ENCODE data around the gene KCNS1.
A peak's percentile ranks its signal among the peaks of the same experiment; 100 is the strongest.
"Not testable (repeated sequence)": the region's sequence is repeated elsewhere in the genome, so short reads cannot be mapped to it uniquely, and the experiment has no call there.

Gene KCNS1

GRCh38 chr20:45100563-45101245 is at the start of gene KCNS1:
Gene KCNS1, minus strand, starts transcription at chr20:45101127. Its CDS starts 1,891 bp downstream, at chr20:45099236.
- DNase-seq = no peak

- DNase-seq = no peak
These were observed 48.1 kb upstream of the KCNS1 start for GRCh38 chr20:45149062-45149461.

- DNase-seq = no peak
These were observed 39.9 kb upstream of the KCNS1 start for GRCh38 chr20:45140836-45141235.

- not testable (repeated sequence) for DNase-seq
These were observed 38.9 kb upstream of the KCNS1 start for GRCh38 chr20:45139733-45140375.

- peak; percentile 42 for DNase-seq
These were observed 37.8 kb upstream of the KCNS1 start for GRCh38 chr20:45138561-45139300.

GRCh38 chr20:45136911-45137310 is 36.0 kb upstream of the KCNS1 start:
- no peak for DNase-seq

- DNase-seq = no peak
These were observed 27.2 kb upstream of the KCNS1 start for GRCh38 chr20:45128099-45128498.

- no peak for DNase-seq
These were observed 23.4 kb upstream of the KCNS1 start, which contains the start of gene WFDC12 for GRCh38 chr20:45124365-45124764. Gene WFDC12, minus strand, starts transcription at chr20:45124465. Its CDS starts 18 bp downstream, at chr20:45124447.

GRCh38 chr20:45121388-45121787 is 20.5 kb upstream of the KCNS1 start:
- DNase-seq = no peak

GRCh38 chr20:45119556-45120266 is 18.8 kb upstream of the KCNS1 start:
- DNase-seq = no peak

GRCh38 chr20:45118028-45118427 is 17.1 kb upstream of the KCNS1 start:
- no peak for DNase-seq

- DNase-seq = no peak
These were observed 16.7 kb upstream of the KCNS1 start for GRCh38 chr20:45117581-45117980.

GRCh38 chr20:45115829-45116228 is 14.9 kb upstream of the KCNS1 start:
- no peak for DNase-seq

GRCh38 chr20:45115386-45115774 is 14.5 kb upstream of the KCNS1 start:
- DNase-seq = no peak

GRCh38 chr20:45114465-45115385 is 13.8 kb upstream of the KCNS1 start, which contains the start of gene WFDC5:
Gene WFDC5, minus strand, starts transcription at chr20:45115174. Its CDS starts 91 bp downstream, at chr20:45115083.
- no peak for DNase-seq

GRCh38 chr20:45113865-45114264 is 12.9 kb upstream of the KCNS1 start:
- no peak for DNase-seq

GRCh38 chr20:45112754-45113153 is 11.8 kb upstream of the KCNS1 start:
- DNase-seq = no peak

GRCh38 chr20:45111799-45112471 is 11.0 kb upstream of the KCNS1 start:
- DNase-seq = no peak

- no peak for DNase-seq
These were observed 10.4 kb upstream of the KCNS1 start for GRCh38 chr20:45111285-45111684.

- DNase-seq = no peak
These were observed 9.4 kb upstream of the KCNS1 start for GRCh38 chr20:45110301-45110700.

- no peak for DNase-seq
These were observed 8.7 kb upstream of the KCNS1 start for GRCh38 chr20:45109634-45110033.

Measured in activated CD4-positive, alpha-beta T cell treated with anti-CD3 and anti-CD28 coated beads, Interleukin-2, amount 50 U/mL, for 1 hour (primary cell).